ENCODE results near the gene CACHD1. TPM values are rescaled to one million over a fixed set of nuclear protein-coding genes. Genes with fewer than 3 reads are reported as not detected.
"Not testable (repeated sequence)": the region's sequence is repeated elsewhere in the genome, so short reads cannot be mapped to it uniquely, and the experiment has no call there.

CACHD1 gene
- total and polyA plus RNA-seq, 5 donors from 2014 or later: 0.22 to 0.46 (median 0.27) TPM; not detected in 1

DNA sequence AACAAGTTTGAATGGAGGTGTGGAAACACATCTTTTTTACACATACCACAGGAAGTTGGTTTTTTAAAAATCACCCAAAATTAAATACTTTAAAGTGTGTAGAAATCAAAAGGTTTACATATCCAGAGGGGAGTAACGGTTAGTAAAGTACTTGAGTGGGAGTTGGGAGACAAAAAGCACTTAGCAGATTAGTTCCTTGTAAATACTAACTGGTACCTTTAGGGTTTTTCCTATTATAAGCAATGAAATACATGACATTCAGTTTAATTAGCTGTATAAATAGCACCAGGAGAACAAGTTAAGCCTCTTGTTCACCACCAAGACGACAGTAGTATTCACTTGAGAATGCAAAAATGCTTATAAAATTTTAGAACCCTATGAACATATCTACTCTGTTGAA is 251.2 kb downstream of the CACHD1 start:
- H3K9me3 Mint-ChIP-seq: peaks cover 0 to 8% (median 1%) of the 10 kb centered on the region in 7 donors
- H3K27me3 Mint-ChIP-seq: peaks cover 16% of the 10 kb centered on the region

DNA sequence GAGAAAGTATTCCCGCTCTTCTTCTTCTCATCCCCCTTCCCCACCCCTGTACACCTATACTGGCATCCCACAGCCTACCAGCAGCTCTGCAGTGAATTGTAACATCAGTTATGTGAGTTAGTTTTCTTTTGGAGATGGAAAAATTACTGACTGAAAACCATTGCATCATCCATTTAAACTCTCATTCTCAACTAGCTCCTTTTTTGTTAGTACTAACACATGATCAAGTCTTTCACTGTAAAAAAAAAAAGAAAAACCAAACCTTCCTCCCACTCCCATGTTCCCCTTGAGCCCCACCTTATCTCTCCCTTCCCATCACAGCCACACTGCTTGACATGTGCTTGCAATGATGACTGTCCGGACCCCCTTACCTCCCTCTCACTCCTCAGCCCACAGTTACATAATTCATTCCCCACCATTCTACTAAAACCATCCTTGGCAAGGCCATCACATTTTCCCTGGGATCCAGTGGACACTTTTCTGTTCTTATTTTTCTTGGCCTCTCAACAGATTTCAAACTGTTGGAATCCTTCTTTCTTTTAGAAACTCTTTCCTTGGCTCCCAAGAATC is 251.7 kb downstream of the CACHD1 start:
- peaks cover 0 to 8% (median 1%) of the 10 kb centered on the region in 7 donors for H3K9me3 Mint-ChIP-seq
- DNase-seq (no peak), ATAC-seq (ENCODE audit: low read depth in 2 of 2) (no peak)
- Histone ChIP-seq H3K27me3 (ENCODE audit: control insufficient read depth, insufficient read depth, low read length) (peaks cover 7% of the 10 kb centered on the region), H3K27ac (ENCODE audit: insufficient read depth, low read length, poor library complexity, severe bottlenecking) (no peak overlapping the region), H3K4me3 (ENCODE audit: low read depth, low read length) (no peak overlapping the region), H3K36me3 (ENCODE audit: control insufficient read depth, insufficient read depth, low read length) (no peaks in the 10 kb centered on the region), H3K4me1 (ENCODE audit: control insufficient read depth, insufficient read depth, low read length, poor library complexity, severe bottlenecking) (no peaks in the 10 kb centered on the region), H3K9me3 (ENCODE audit: control insufficient read depth in 2 of 2, low read length in 2 of 2) (no peaks in the 10 kb centered on the region)
- H3K4me1 Mint-ChIP-seq: no peaks in the 10 kb centered on the region
- H3K36me3 Mint-ChIP-seq: no peaks in the 10 kb centered on the region
- H3K4me3 Mint-ChIP-seq: no peak overlapping the region
- H3K27ac Mint-ChIP-seq: no peak overlapping the region
- H3K27me3 Mint-ChIP-seq: peaks cover 16% of the 10 kb centered on the region

More for the DNA sequence above, 251.2 kb downstream of the CACHD1 start:
- no peaks in the 10 kb centered on the region for H3K9me3 ChIP-seq (ENCODE audit: control insufficient read depth in 2 of 2, low read length in 2 of 2)
- H3K4me3 Mint-ChIP-seq: no peak overlapping the region
- H3K4me1 ChIP-seq (ENCODE audit: control insufficient read depth, insufficient read depth, low read length, poor library complexity, severe bottlenecking): no peaks in the 10 kb centered on the region
- no peak for ATAC-seq (ENCODE audit: low read depth in 2 of 2)
- H3K36me3 ChIP-seq (ENCODE audit: control insufficient read depth, insufficient read depth, low read length): no peaks in the 10 kb centered on the region
- H3K27me3 ChIP-seq (ENCODE audit: control insufficient read depth, insufficient read depth, low read length): peaks cover 7% of the 10 kb centered on the region
- no peaks in the 10 kb centered on the region for H3K4me1 Mint-ChIP-seq
- H3K27ac Mint-ChIP-seq: no peak overlapping the region
- no peak overlapping the region for H3K27ac ChIP-seq (ENCODE audit: insufficient read depth, low read length, poor library complexity, severe bottlenecking)
- H3K4me3 ChIP-seq (ENCODE audit: low read depth, low read length): no peak overlapping the region
- DNase-seq: no peak
- no peaks in the 10 kb centered on the region for H3K36me3 Mint-ChIP-seq

DNA sequence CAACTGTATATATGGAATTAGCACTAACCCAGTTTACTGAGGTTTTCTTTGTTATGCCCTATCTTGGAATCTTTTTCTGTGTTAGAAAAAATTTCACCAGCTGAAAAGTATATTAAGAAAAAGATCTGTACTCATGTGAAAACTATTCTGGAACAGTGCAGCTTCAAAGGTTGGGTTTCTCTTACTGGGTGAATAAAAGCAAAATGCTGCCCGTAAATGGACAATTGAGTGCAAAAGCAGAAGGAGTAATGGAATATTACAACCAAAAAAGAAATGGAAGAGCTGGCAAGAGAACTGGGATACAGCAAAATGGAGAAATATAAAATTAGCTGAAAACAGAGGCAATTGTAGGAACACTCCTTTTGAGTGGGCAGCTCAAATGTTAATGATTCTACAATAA is 257.9 kb downstream of the CACHD1 start:
- H3K27me3 ChIP-seq (ENCODE audit: control insufficient read depth, insufficient read depth, low read length): peaks cover 7% of the 10 kb centered on the region
- no peak overlapping the region for H3K4me3 Mint-ChIP-seq
- no peaks in the 10 kb centered on the region for H3K4me1 ChIP-seq (ENCODE audit: control insufficient read depth, insufficient read depth, low read length, poor library complexity, severe bottlenecking)
- no peak overlapping the region for H3K27ac Mint-ChIP-seq
- H3K27me3 Mint-ChIP-seq: peaks cover 6% of the 10 kb centered on the region
- H3K4me3 ChIP-seq (ENCODE audit: low read depth, low read length): no peak overlapping the region
- H3K27ac ChIP-seq (ENCODE audit: insufficient read depth, low read length, poor library complexity, severe bottlenecking): no peak overlapping the region
- H3K9me3 Mint-ChIP-seq: peaks cover 0 to 2% (median 0%) of the 10 kb centered on the region in 7 donors
- H3K36me3 ChIP-seq (ENCODE audit: control insufficient read depth, insufficient read depth, low read length): no peaks in the 10 kb centered on the region
- no peaks in the 10 kb centered on the region for H3K9me3 ChIP-seq (ENCODE audit: control insufficient read depth in 2 of 2, low read length in 2 of 2)
- H3K36me3 Mint-ChIP-seq: no peaks in the 10 kb centered on the region
- H3K4me1 Mint-ChIP-seq: no peaks in the 10 kb centered on the region
- DNase-seq: no peak
- ATAC-seq (ENCODE audit: low read depth in 2 of 2): no peak

DNA sequence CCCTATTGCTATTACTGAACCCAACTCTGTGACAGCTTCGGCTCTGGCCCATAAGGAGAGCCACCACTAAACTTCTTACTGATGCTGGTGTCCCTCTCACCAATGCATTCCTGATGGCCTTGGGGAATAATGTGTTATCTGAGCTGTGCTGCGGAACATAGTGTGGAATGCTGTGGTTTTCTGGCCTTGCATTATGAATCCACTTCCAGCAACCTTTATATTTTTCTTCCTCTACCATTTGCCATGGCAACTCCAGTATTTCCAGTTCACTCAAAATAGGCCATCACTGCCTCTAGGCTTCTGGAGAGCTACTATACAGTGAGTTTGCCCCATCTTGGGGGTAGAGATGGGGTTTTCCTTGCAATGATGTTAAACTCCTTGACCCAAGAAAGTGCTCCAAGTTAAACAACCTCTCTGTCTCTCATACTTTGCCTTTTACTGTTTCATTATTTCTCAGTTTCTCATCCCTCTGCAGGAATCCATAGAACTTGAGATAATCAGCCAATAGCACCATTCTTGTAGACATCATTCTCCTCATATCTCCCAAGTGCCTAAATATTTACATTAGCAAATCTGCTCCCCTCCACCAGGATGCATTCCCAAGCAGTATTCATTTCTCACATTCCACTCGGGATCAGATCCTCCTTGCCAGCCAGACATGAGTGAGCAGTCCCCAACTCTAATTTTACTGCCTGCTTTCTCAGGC is 263.8 kb downstream of the CACHD1 start:
- DNase-seq (no peak), ATAC-seq (ENCODE audit: low read depth in 2 of 2) (no peak)
- peaks cover 0 to 2% (median 0%) of the 10 kb centered on the region in 7 donors for H3K9me3 Mint-ChIP-seq
- Histone ChIP-seq H3K27me3 (ENCODE audit: control insufficient read depth, insufficient read depth, low read length) (peaks cover 9% of the 10 kb centered on the region), H3K4me1 (ENCODE audit: control insufficient read depth, insufficient read depth, low read length, poor library complexity, severe bottlenecking) (no peaks in the 10 kb centered on the region), H3K27ac (ENCODE audit: insufficient read depth, low read length, poor library complexity, severe bottlenecking) (no peak overlapping the region), H3K4me3 (ENCODE audit: low read depth, low read length) (no peak overlapping the region), H3K36me3 (ENCODE audit: control insufficient read depth, insufficient read depth, low read length) (no peaks in the 10 kb centered on the region), H3K9me3 (ENCODE audit: control insufficient read depth in 2 of 2, low read length in 2 of 2) (no peaks in the 10 kb centered on the region)
- H3K36me3 Mint-ChIP-seq: no peaks in the 10 kb centered on the region
- H3K27ac Mint-ChIP-seq: no peak overlapping the region
- peaks cover 3% of the 10 kb centered on the region for H3K27me3 Mint-ChIP-seq
- no peak overlapping the region for H3K4me3 Mint-ChIP-seq
- no peaks in the 10 kb centered on the region for H3K4me1 Mint-ChIP-seq

DNA sequence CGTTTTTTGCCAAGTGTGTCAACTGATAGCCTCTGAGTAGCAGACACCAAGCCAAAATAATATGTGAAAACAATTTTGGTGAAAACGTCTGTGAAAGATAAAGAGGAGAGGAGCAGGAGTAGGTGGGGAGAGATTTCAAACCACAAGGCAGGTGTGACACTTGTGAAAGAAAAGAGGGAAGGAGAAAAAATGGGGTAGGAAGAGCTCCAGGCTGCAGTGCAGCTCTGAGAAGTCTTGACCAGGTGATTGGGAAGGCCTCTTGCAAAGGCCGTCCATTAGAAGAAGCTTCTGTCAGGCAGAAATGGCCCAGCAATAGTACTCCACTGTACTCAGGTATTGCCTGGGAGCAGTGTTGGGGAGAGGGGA is 264.3 kb downstream of the CACHD1 start:
- H3K9me3 Mint-ChIP-seq: peaks cover 0 to 2% (median 0%) of the 10 kb centered on the region in 7 donors
- Histone ChIP-seq H3K4me3 (ENCODE audit: low read depth, low read length) (no peak overlapping the region), H3K4me1 (ENCODE audit: control insufficient read depth, insufficient read depth, low read length, poor library complexity, severe bottlenecking) (no peaks in the 10 kb centered on the region), H3K36me3 (ENCODE audit: control insufficient read depth, insufficient read depth, low read length) (no peaks in the 10 kb centered on the region), H3K27me3 (ENCODE audit: control insufficient read depth, insufficient read depth, low read length) (peaks cover 9% of the 10 kb centered on the region), H3K9me3 (ENCODE audit: control insufficient read depth in 2 of 2, low read length in 2 of 2) (no peaks in the 10 kb centered on the region), H3K27ac (ENCODE audit: insufficient read depth, low read length, poor library complexity, severe bottlenecking) (no peak overlapping the region)
- DNase-seq (no peak), ATAC-seq (ENCODE audit: low read depth in 2 of 2) (no peak)
- H3K4me1 Mint-ChIP-seq: no peaks in the 10 kb centered on the region
- peaks cover 6% of the 10 kb centered on the region for H3K27me3 Mint-ChIP-seq
- H3K27ac Mint-ChIP-seq: no peak overlapping the region
- no peaks in the 10 kb centered on the region for H3K36me3 Mint-ChIP-seq
- H3K4me3 Mint-ChIP-seq: no peak overlapping the region

DNA sequence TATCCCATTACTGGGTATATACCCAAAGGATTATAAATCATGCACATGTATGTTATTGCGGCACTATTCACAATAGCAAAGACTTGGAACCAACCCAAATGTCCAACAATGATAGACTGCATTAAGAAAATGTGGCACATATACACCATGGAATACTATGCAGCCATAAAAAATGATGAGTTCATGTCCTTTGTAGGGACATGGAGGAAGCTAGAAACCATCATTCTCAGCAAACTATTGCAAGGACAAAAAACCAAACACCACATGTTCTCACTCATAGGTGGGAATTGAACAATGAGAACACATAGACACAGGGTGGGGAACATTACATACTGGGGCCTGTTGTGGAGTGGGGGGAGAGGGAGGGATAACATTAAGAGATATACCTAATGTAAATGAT is 270.8 kb downstream of the CACHD1 start:
- H3K4me3 Mint-ChIP-seq; H3K4me3 ChIP-seq (ENCODE audit: low read depth, low read length): not testable (repeated sequence)

More for the DNA sequence above, 270.8 kb downstream of the CACHD1 start:
- H3K4me1 Mint-ChIP-seq: peaks cover 0 to 15% (median 10%) of the 10 kb centered on the region in 4 donors
- DNase-seq; H3K27ac Mint-ChIP-seq; H3K36me3 Mint-ChIP-seq; H3K36me3 ChIP-seq (ENCODE audit: control insufficient read depth, insufficient read depth, low read length); H3K9me3 ChIP-seq (ENCODE audit: control insufficient read depth in 2 of 2, low read length in 2 of 2); ATAC-seq (ENCODE audit: low read depth in 2 of 2); H3K9me3 Mint-ChIP-seq; H3K27ac ChIP-seq (ENCODE audit: insufficient read depth, low read length, poor library complexity, severe bottlenecking): not testable (repeated sequence)
- peaks cover 15% of the 10 kb centered on the region for H3K27me3 ChIP-seq (ENCODE audit: control insufficient read depth, insufficient read depth, low read length)
- peaks cover 11% of the 10 kb centered on the region for H3K4me1 ChIP-seq (ENCODE audit: control insufficient read depth, insufficient read depth, low read length, poor library complexity, severe bottlenecking)
- peaks cover 47% of the 10 kb centered on the region for H3K27me3 Mint-ChIP-seq
